GM12801 (cell line): ENCODE results near the gene OR6K3.

ENCODE experiments used
- CTCF ChIP-seq: IDR thresholded peaks from one replicate; pipeline ENCODE4 v1.5.1; 2011; ENCODE audit warnings: control low read depth; ENCODE audit not compliant: insufficient read length; ENCODE audit errors: extremely low read depth

Gene OR6K3

DNA sequence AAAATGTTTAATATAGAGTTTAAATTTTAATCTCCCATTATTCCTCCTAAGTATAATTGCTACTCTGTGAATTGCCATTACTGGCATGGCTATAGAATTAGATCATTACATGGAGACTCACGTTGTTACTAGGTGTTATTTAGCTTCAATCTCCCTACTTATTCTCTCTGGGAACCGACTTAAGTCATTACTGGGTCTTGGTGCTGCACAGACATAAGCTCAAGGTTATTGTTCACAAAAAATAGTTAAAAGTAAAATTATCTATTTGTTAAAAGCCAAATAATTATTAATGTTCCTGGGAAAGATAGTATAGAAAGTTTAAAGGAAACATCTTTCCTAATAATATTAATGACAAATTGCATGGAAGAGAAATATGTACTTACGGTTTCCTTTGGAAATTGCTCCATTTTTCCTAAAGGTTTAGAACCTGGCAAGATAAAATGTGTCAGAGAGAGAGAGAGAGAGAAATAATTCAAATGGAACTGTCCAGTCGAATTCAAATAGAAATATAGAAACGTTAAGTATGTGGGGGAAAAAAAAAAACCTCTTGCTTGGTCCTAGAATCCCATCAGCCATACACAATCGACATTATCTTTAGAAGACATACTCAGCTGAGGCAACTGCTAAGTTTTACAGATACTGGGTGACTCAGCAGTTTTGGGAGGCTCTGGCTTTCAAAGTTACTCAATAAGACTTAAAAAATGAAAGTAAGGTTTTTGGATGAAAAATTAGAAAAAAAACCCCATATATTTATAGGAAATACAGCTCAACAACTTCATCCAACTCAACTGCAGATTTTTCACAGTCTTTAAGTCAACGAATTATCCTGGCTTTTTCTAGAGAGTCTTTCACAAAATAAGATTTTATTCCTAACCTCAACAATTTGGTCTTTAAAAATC lies 34.2 kb downstream of the OR6K3 start, which contains the start of gene SPTA1:
SPTA1 (minus strand) TSS at position 605 of the 899 bp plus-strand sequence; CDS start at position 407, 198 bp downstream.
- no peak for TF ChIP-seq CTCF

DNA sequence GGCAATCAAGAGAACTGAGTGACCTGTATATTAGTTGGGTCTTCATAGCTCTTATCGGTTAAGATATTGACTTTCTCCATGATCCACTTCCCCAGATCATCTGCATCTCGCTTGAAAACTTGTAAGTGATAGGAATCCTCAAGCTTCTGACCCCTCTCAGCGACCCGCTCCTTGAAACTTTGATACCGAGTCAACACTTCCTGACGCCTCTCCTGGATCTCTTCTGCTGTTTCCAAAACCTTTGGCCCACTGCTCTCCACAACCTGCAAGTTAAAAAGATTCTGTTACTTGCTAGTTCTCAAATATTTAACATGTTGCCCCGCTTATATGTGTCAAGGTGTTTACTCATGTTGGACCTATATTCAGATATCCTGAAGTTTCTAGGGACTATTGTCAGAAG lies 35.4 kb downstream of the OR6K3 start:
- no peak for TF ChIP-seq CTCF

DNA sequence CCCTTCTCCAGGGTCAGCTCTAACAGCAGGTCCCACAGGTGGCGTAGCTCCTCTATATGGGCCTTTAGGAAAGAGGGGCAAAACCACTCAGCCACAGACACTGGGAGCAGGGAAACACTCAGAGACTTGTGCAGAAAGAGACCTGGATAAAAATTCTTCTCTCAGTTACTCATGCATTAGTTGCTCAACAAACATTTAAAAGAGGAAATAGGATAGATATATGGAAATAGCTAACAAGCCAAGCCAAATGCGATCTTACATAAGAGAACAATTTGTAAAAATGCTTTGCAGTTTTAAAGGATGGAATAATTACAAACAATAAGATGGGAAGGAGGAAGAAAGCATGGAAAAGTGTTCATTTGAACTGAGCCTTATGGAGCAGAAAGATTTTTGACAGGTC lies 38.9 kb downstream of the OR6K3 start:
- TF ChIP-seq CTCF: no peak

- no peak for TF ChIP-seq CTCF
Measured at GRCh38 chr1:158679289-158679688, 41.2 kb downstream of the OR6K3 start.

GRCh38 chr1:158675563-158676323 lies 44.8 kb downstream of the OR6K3 start:
- no peak for TF ChIP-seq CTCF

- no peak for TF ChIP-seq CTCF
Measured at GRCh38 chr1:158674302-158674701, 46.2 kb downstream of the OR6K3 start.
